GM13976 (cell line): ENCODE measurements around the gene PROM2.

ENCODE experiments used
- DNase-seq: peaks from one replicate; pipeline ENCODE4 v3.0.0; 2012; ENCODE audit warnings: low spot score
- in situ Hi-C: fragments of 300-500 bp; cut with MboI; formaldehyde crosslinking; loops from one replicate; pipeline ENCODE4 v1.12.0; 2022; ENCODE audit warnings: low sequenced_read_pairs, mixed read lengths, inconsistent platforms; ENCODE audit not compliant: unreplicated experiment
- TF ChIP-seq, protein P1 (sequence below): IDR thresholded peaks from 2 replicates; pipeline ENCODE4 v1.5.1; 2012; ENCODE audit warnings: borderline replicate concordance, mild to moderate bottlenecking; ENCODE audit not compliant: insufficient read depth; ENCODE audit errors: extremely low read depth, missing control alignments, control extremely low read depth

Gene PROM2, protein sequence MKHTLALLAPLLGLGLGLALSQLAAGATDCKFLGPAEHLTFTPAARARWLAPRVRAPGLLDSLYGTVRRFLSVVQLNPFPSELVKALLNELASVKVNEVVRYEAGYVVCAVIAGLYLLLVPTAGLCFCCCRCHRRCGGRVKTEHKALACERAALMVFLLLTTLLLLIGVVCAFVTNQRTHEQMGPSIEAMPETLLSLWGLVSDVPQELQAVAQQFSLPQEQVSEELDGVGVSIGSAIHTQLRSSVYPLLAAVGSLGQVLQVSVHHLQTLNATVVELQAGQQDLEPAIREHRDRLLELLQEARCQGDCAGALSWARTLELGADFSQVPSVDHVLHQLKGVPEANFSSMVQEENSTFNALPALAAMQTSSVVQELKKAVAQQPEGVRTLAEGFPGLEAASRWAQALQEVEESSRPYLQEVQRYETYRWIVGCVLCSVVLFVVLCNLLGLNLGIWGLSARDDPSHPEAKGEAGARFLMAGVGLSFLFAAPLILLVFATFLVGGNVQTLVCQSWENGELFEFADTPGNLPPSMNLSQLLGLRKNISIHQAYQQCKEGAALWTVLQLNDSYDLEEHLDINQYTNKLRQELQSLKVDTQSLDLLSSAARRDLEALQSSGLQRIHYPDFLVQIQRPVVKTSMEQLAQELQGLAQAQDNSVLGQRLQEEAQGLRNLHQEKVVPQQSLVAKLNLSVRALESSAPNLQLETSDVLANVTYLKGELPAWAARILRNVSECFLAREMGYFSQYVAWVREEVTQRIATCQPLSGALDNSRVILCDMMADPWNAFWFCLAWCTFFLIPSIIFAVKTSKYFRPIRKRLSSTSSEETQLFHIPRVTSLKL

DNA sequence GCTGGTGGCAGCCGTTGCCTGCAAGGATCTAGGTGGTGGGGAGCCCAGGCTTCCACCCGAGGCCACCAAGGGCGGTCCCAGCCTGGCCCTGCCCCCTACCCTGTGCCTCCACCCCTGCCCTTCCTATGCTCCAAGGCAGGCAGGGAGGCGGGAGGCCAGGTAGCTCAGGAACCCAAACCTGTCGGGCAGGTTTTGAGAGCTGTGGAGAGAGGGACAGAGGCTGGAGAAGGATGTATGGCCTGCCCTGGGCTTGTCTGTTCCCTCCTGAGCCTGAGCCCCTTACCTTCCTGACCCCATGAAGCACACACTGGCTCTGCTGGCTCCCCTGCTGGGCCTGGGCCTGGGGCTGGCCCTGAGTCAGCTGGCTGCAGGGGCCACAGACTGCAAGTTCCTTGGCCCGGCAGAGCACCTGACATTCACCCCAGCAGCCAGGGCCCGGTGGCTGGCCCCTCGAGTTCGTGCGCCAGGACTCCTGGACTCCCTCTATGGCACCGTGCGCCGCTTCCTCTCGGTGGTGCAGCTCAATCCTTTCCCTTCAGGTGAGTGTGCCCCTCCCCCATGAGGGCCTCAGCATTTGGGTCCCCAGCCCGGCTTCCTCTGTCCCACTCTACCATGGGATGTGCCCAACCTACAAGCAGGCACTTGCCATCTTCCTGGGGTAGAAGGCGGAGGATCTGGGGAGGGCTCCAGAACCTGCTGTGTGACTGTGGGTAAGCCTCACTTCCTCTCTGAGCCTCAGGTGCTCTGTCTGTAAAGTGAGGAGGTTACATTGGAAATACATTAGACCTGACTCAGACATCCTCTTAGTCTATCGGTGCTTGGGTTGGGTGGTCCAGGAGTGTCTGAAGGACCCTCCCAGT lies at the start of gene PROM2:
TSS of gene PROM2 (plus strand) at position 159 of the 860 bp plus-strand sequence. CDS start at position 296, 137 bp downstream.
- TF ChIP-seq, protein P1, sequence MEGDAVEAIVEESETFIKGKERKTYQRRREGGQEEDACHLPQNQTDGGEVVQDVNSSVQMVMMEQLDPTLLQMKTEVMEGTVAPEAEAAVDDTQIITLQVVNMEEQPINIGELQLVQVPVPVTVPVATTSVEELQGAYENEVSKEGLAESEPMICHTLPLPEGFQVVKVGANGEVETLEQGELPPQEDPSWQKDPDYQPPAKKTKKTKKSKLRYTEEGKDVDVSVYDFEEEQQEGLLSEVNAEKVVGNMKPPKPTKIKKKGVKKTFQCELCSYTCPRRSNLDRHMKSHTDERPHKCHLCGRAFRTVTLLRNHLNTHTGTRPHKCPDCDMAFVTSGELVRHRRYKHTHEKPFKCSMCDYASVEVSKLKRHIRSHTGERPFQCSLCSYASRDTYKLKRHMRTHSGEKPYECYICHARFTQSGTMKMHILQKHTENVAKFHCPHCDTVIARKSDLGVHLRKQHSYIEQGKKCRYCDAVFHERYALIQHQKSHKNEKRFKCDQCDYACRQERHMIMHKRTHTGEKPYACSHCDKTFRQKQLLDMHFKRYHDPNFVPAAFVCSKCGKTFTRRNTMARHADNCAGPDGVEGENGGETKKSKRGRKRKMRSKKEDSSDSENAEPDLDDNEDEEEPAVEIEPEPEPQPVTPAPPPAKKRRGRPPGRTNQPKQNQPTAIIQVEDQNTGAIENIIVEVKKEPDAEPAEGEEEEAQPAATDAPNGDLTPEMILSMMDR, result no peak
- DNase-seq, result no peak
- in situ Hi-C loops, result no loop called here

DNA sequence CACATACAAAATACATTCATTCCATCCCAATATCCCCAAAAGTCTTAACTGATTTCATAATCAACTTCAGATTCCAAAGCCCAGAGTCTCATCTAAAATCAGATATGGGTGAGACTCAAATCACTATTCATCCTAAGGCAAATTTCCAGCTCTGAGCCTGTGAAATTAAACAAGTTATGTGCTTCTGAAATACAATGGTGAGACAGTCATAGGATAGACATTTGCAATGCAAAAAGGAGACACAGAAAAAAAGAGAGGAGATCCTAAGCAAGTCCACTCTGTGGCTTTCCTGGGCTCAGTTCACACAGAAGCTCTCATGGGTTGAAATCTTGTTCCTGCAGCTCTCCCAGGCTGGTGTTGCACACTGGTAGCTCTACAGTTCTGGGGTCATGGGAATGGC lies 48.6 kb upstream of the PROM2 start:
- TF ChIP-seq, protein P1, result no peak
- DNase-seq, result no peak
- in situ Hi-C loops, result no loop called here

DNA sequence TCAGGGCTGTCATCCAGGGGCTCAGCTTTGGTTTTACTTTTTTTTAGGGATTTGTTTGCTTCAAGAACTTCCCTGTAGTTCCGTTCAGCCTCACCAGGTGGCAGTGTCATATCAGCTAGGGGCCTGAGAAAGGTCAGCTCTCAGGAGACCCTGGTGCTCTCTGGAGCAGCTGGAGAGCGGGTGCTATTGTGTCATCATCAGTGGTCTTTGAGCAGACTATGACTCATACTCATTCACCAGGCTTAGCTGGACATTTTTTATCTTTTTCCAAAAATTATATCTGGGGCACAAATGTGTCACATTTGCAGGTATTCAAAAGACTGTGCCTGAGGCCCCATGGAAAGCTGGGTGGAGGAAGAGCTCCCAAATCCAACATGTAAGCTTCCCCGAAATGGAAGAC lies 42.5 kb upstream of the PROM2 start:
- DNase-seq, result peak; percentile 57
- in situ Hi-C loops, result no loop called here
- TF ChIP-seq, protein P1, result peak; percentile 42

DNA sequence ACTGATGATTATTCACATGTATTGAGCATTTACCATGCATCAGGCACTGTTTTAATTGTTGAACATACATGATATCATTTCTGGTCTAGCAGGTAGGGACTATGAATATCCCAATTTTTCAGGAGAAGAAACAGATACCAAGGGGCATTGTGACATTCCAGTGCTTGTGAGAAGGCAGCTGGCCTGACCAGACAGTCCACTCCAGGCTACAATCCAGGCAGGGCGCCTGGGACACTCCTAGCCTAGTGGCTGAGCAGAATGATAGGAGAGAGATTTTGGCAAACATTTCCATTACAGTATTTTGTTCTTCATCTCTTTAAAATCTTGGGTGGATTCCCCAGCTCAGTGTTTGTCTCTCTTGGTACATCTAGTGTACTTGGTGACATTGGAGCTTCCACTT lies 42.0 kb upstream of the PROM2 start:
- in situ Hi-C loops, result no loop called here
- TF ChIP-seq, protein P1, result no peak
- no peak for DNase-seq

DNA sequence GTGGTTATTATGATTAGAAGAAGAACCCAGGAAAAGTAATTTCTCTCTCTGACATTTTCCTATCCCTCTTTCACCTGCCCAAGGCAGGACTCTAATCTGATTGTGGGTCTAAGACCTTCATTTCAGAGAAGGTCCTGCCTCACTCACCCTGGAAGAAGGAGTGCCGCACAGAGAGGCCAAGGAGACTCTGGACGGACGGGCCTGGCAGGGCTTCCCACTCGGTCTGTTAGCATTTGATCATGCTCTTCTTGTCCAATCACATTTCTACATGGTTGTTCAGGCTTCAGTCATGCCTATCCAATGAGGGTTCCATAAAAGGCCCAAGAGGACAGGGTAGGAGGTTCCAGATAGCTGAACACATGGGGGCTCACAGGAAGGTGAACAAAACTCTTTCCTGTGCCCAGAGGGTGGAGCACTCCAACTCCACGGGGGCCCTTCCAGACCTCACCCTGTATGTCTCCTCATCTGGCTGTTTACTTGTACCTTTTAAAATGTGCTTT lies 39.9 kb upstream of the PROM2 start:
- in situ Hi-C loops, result no loop called here
- TF ChIP-seq, protein P1, result no peak
- DNase-seq, result no peak

DNA sequence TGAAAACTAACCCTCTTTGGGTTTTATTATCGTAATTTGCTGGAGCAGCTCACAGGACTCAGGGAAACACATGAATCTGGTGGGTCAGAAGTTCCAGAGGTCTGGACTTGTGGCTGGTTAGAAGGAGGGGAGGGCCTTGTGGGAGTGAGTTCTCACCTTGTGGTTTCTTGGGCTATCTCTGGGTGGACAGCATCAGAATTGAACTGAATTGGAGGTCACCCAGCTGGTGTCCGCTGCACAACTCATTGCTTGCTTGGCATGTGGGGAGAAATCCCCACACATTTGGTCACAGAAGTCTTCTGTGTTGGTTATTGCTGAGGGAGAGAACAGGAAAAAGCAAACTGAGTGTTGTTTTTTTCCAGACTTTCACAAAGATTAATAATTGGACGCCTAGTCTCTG lies 39.4 kb upstream of the PROM2 start:
- in situ Hi-C loops, result no loop called here
- DNase-seq, result no peak
- TF ChIP-seq, protein P1, result no peak
